H9 (cell line): Measurements from ENCODE around the gene GOLGA7B. TPM values are rescaled to one million over a fixed set of nuclear protein-coding genes. Genes with fewer than 3 reads are reported as not detected.

Source experiments
- DNase-seq: peaks from one replicate; pipeline ENCODE4 v3.0.0-alpha.2; 2017
- H2AFZ ChIP-seq: one replicate; pipeline ENCODE4 v1.6.1; 2013; ENCODE audit warnings: mild to moderate bottlenecking, low read length, control low read depth, moderate library complexity
- H2AK5ac ChIP-seq: 2 replicates; pipeline ENCODE4 v1.6.1; 2013; ENCODE audit warnings: low read length, control low read depth, mixed read lengths; ENCODE audit not compliant: insufficient read length
- H2BK120ac ChIP-seq: one replicate; pipeline ENCODE4 v1.6.1; 2013; ENCODE audit warnings: low read depth, mild to moderate bottlenecking, low read length, control low read depth, inconsistent platforms; ENCODE audit not compliant: poor library complexity, severe bottlenecking
- H2BK12ac ChIP-seq: 2 replicates; pipeline ENCODE4 v1.6.1; 2013; ENCODE audit warnings: low read length, control low read depth, mixed read lengths, low read depth; ENCODE audit not compliant: insufficient read length
- H2BK15ac ChIP-seq: 2 replicates; pipeline ENCODE4 v1.6.1; 2013; ENCODE audit warnings: low read depth, low read length, control low read depth
- H2BK20ac ChIP-seq: one replicate; pipeline ENCODE4 v1.6.1; 2013; ENCODE audit warnings: low read depth, mild to moderate bottlenecking, low read length, control low read depth, inconsistent platforms; ENCODE audit not compliant: poor library complexity, severe bottlenecking
- H2BK5ac ChIP-seq: 2 replicates; pipeline ENCODE4 v1.6.1; 2013; ENCODE audit warnings: low read length, control low read depth, mixed read lengths; ENCODE audit not compliant: insufficient read length
- H3K14ac ChIP-seq: 2 replicates; pipeline ENCODE4 v1.6.1; 2013; ENCODE audit warnings: low read length, control low read depth; ENCODE audit not compliant: insufficient read depth
- H3K18ac ChIP-seq: 2 replicates; pipeline ENCODE4 v1.6.1; 2013; ENCODE audit warnings: low read depth, mild to moderate bottlenecking, mixed read lengths, low read length, control low read depth; ENCODE audit not compliant: insufficient read length
- H3K23ac ChIP-seq: 2 replicates; pipeline ENCODE4 v1.6.1; 2013; ENCODE audit warnings: low read length, control low read depth, mixed read lengths, low read depth; ENCODE audit not compliant: insufficient read length
- H3K23me2 ChIP-seq: 2 replicates; pipeline ENCODE4 v1.6.1; 2013; ENCODE audit warnings: low read depth, mild to moderate bottlenecking, mixed read lengths, low read length, control low read depth; ENCODE audit not compliant: insufficient read length, poor library complexity, severe bottlenecking
- H3K27ac ChIP-seq: 2 replicates; pipeline ENCODE4 v1.5.1; 2013; ENCODE audit warnings: low read length, control low read depth, mixed read lengths, low read depth; ENCODE audit not compliant: insufficient read length
- H3K27me3 ChIP-seq: 2 replicates; pipeline ENCODE4 v1.6.1; 2013; ENCODE audit warnings: low read length, control low read depth, inconsistent platforms; ENCODE audit not compliant: insufficient read depth
- H3K4ac ChIP-seq: 2 replicates; pipeline ENCODE4 v1.6.1; 2013; ENCODE audit warnings: low read depth, mild to moderate bottlenecking, control low read depth, inconsistent platforms, low read length, moderate library complexity
- H3K4me1 ChIP-seq: 2 replicates; pipeline ENCODE4 v1.6.1; 2013; ENCODE audit warnings: low read length, control low read depth, inconsistent platforms; ENCODE audit not compliant: insufficient read depth
- H3K4me2 ChIP-seq: 2 replicates; pipeline ENCODE4 v1.6.1; 2013; ENCODE audit warnings: low read length, control low read depth, mixed read lengths; ENCODE audit not compliant: insufficient read length, insufficient read depth
- H3K56ac ChIP-seq: 2 replicates; pipeline ENCODE4 v1.6.1; 2013; ENCODE audit warnings: low read depth, mild to moderate bottlenecking, mixed read lengths, low read length, control low read depth; ENCODE audit not compliant: insufficient read length
- H3K79me1 ChIP-seq: 2 replicates; pipeline ENCODE4 v1.6.1; 2013; ENCODE audit warnings: low read depth, mild to moderate bottlenecking, moderate library complexity, low read length, control low read depth, inconsistent platforms; ENCODE audit not compliant: insufficient read depth, poor library complexity, severe bottlenecking
- H3K79me2 ChIP-seq: 2 replicates; pipeline ENCODE4 v1.6.1; 2013; ENCODE audit warnings: low read length, control low read depth, inconsistent platforms; ENCODE audit not compliant: insufficient read depth
- H3K9ac ChIP-seq: 2 replicates; pipeline ENCODE4 v1.6.1; 2013; ENCODE audit warnings: low read length, control low read depth, mixed read lengths; ENCODE audit not compliant: insufficient read length; ENCODE audit errors: extremely low read depth
- H3K9me3 ChIP-seq: one replicate; pipeline ENCODE4 v1.6.1; 2013; ENCODE audit warnings: low read depth, low read length, inconsistent platforms; ENCODE audit not compliant: control insufficient read depth
- H3T11ph ChIP-seq: one replicate; pipeline ENCODE4 v1.6.1; 2013; ENCODE audit warnings: mild to moderate bottlenecking, low read length, control low read depth, inconsistent platforms
- H4K20me1 ChIP-seq: one replicate; pipeline ENCODE4 v1.6.1; 2013; ENCODE audit not compliant: control insufficient read depth, insufficient read length, insufficient read depth
- H4K5ac ChIP-seq: 2 replicates; pipeline ENCODE4 v1.6.1; 2013; ENCODE audit warnings: low read depth, mild to moderate bottlenecking, mixed read lengths, low read length, control low read depth; ENCODE audit not compliant: insufficient read length
- H4K8ac ChIP-seq: replicated peaks from 2 replicates; pipeline ENCODE4 v1.6.1; 2013; ENCODE audit warnings: low read length, control low read depth, mixed read lengths, low read depth; ENCODE audit not compliant: insufficient read length
- H4K91ac ChIP-seq: 2 replicates; pipeline ENCODE4 v1.6.1; 2013; ENCODE audit warnings: low read depth, mild to moderate bottlenecking, moderate library complexity, mixed read lengths, low read length, control low read depth; ENCODE audit not compliant: insufficient read length
- H3K27ac Mint-ChIP-seq, 3 experiments: 2 replicates in 2 of 3; 3 replicates in 1 of 3; pipeline ENCODE4 v1.8.0; 2020 to 2021; ENCODE audit warnings: mixed read lengths in 3 of 3, mild to moderate bottlenecking in 1 of 3, moderate library complexity in 1 of 3
- H3K27me3 Mint-ChIP-seq: 2 replicates; pipeline ENCODE4 v1.8.0; 2021; ENCODE audit warnings: low read depth, mild to moderate bottlenecking, moderate library complexity, mixed read lengths
- H3K36me3 Mint-ChIP-seq, 3 experiments: 2 replicates in 2 of 3; 3 replicates in 1 of 3; pipeline ENCODE4 v1.8.0; 2020 to 2021; ENCODE audit warnings: low read depth in 3 of 3, mixed read lengths in 3 of 3; ENCODE audit not compliant: insufficient read depth in 1 of 3
- H3K4me1 Mint-ChIP-seq, 2 experiments: 2 replicates each; pipeline ENCODE4 v1.8.0; 2020; ENCODE audit warnings: mixed read lengths in 2 of 2
- H3K4me3 Mint-ChIP-seq, 2 experiments: 2 replicates in 1 of 2; 3 replicates in 1 of 2; pipeline ENCODE4 v1.8.0; 2020 to 2021; ENCODE audit warnings: mild to moderate bottlenecking in 2 of 2, mixed read lengths in 2 of 2, moderate library complexity in 1 of 2
- H3K9me3 Mint-ChIP-seq, 2 experiments: 2 replicates in 1 of 2; 3 replicates in 1 of 2; pipeline ENCODE4 v1.8.0; 2020; ENCODE audit warnings: mild to moderate bottlenecking in 2 of 2, mixed read lengths in 2 of 2, moderate library complexity in 1 of 2
- CTCF ChIP-seq: fragments of 200-600 bp; sonication (generic); conservative IDR thresholded peaks from 3 replicates; pipeline ENCODE4 v1.8.0; 2021; ENCODE audit warnings: antibody characterized with exemption, mild to moderate bottlenecking
- WGBS: extraction: QIAGEN DNeasy Blood & Tissue Kit; methylation state at CpG from one replicate; pipeline ENCODE4 v1.1.7; 2013; ENCODE audit warnings: missing lambda C conversion rate, low lambda C conversion rate, mixed read lengths; ENCODE audit not compliant: insufficient read length; ENCODE audit errors: extremely low coverage; 5-methylcytosine and 5-hydroxymethylcytosine counted together
- total RNA-seq: library from RNA; stranded (reverse); gene quantifications from 2 replicates; pipeline ENCODE4 v1.2.1, GENCODE V29; 2021

GOLGA7B gene
- total RNA-seq, 1 experiment from 2014 or later, result 0.04 TPM

GRCh38 chr10:97852840-97853405 is 3.3 kb downstream of the GOLGA7B start:
- no peak for TF ChIP-seq CTCF
- Histone ChIP-seq H3K9me3 (no peaks in the 10 kb centered on the region), H3K18ac (no peak overlapping the region), H4K8ac (no peak overlapping the region), H2BK120ac (no peak overlapping the region), H2BK20ac (no peak overlapping the region), H2BK12ac (no peak overlapping the region), H4K91ac (no peak overlapping the region), H3K4ac (no peak overlapping the region), H2BK15ac (no peak overlapping the region), H3K14ac (no peak overlapping the region), H3K79me2 (no peaks in the 10 kb centered on the region), H3K4me2 (no peak overlapping the region), H3K79me1 (no peaks in the 10 kb centered on the region), H3K4me1 (peaks cover 4% of the 10 kb centered on the region), H3K27ac (no peak overlapping the region), H4K5ac (no peak overlapping the region), H3K56ac (no peak overlapping the region), H3K23me2 (no peaks in the 10 kb centered on the region), H3K27me3 (peaks cover 3% of the 10 kb centered on the region; the same call in 1 of the 2 replicates), H3T11ph (no peak overlapping the region), H4K20me1 (no peaks in the 10 kb centered on the region), H2AK5ac (no peak overlapping the region), H3K9ac (no peak overlapping the region), H2BK5ac (no peak overlapping the region), H3K23ac (no peak overlapping the region), H2AFZ (no peak overlapping the region)
- Mint-ChIP-seq H3K27me3 (peaks cover 62% of the 10 kb centered on the region), H3K4me3 (no peak overlapping the region), H3K27ac (peak overlapping the region in 1 of 3 experiments; percentile 22; a peak in 1 of 7 replicates), H3K4me1 (peaks cover 4 to 16% of the 10 kb centered on the region in 2 experiments), H3K9me3 (no peaks in the 10 kb centered on the region), H3K36me3 (no peaks in the 10 kb centered on the region)
- WGBS, result no CpG with 5 or more reads among the region's 4 CpGs
- DNase-seq, result no peak
